ENCODE results near the gene XPNPEP3. TPM values are rescaled to one million over a fixed set of nuclear protein-coding genes. Genes with fewer than 3 reads are reported as not detected.
A peak's percentile ranks its signal among the peaks of the same experiment; 100 is the strongest.
"Not testable (repeated sequence)": the region's sequence is repeated elsewhere in the genome, so short reads cannot be mapped to it uniquely, and the experiment has no call there.

Gene XPNPEP3
- total RNA-seq, 1 experiment from 2014 or later, result 5.8 TPM

DNA sequence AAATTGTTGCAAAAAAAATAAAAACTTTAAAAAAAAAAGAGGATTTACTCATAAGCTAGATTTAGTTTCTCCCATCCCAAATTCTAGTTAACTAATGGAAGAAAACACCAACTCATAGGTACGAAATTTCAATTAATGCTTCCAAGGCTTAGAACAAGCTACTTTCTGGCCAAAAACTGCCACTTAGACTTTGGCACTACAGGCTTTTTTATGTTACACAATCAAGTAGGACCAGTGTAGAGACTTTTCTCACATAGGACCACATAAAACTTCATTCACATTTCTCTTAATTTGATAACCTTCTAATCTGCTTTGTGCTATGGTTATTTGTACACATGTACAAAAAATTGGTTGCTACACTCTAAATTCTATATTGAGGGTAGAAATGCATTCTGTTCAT lies 3.6 kb upstream of the XPNPEP3 start:
- Histone ChIP-seq H3K9me3 (no peaks in the 10 kb centered on the region), H3K27me3 (no peaks in the 10 kb centered on the region), H3K36me3 (peaks cover 78% of the 10 kb centered on the region), H3K4me3 (peak overlapping the region; percentile 99)
- no peak for DNase-seq

DNA sequence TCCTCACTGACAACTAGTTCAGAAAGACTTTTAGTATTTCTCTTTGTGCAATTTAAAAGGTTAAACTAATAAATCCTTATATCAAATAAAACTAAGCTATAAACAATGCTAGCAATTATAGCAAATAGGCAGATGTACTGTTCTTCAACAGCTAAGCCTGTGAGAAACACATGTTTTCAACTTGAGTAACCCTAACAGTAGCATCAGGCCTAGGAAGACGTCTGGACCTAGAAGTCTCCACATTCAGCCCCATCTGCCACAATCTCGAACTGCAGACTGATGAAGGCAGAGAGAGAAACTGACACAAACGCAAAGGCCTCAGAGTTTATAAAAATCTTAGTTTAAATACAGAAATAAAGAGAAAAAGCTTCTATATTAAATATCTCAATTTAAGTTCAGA lies 3.0 kb upstream of the XPNPEP3 start:
- Histone ChIP-seq H3K9me3 (no peaks in the 10 kb centered on the region), H3K27me3 (no peaks in the 10 kb centered on the region), H3K4me3 (peak overlapping the region; percentile 99), H3K36me3 (peaks cover 76% of the 10 kb centered on the region)
- no peak for DNase-seq

DNA sequence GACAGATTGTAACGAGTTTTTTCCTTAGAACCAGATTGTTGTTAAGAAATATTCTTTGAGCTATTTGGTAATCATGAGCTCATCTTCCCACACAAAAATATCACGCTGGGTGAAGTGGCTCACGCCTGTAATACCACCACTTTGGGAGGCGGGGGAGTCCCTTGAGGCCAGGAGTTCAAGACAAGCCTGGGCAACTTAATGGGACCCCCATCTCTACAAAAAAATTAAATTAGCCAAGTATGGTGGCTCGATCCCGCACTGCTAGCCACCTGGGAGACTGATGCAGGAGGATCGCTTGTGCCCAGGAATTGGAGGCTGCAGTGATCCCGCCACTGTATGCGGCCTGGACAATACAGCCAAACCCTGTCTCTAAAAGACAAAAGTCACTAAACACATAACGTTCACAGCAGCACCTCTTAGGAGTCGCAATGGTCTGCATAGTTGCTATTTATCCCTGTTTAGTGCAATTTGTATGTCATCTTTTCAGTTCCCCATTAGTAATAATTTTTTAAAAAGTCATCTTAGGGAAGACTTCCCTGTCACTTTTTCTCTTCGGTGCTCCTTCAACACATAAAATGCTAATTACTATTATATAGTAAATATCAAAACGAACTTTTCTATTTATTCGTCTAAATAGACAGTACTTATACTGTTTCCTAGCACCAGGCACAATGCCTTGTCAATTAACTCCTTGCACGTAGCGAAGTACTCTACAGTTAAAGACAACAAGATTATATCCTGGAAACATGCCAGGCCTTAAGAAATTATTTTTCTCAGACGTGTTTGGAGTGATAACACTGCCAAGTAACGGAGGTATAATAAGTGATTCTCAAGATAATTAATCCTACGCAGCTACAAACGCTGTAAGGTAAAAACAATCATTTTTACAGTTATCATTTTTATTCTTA lies 1.6 kb upstream of the XPNPEP3 start:
- H3K9me3 ChIP-seq, result no peaks in the 10 kb centered on the region
- peak; percentile 27 for DNase-seq
- H3K4me3 ChIP-seq, result peak overlapping the region; percentile 99
- no peaks in the 10 kb centered on the region for H3K27me3 ChIP-seq
- peaks cover 74% of the 10 kb centered on the region for H3K36me3 ChIP-seq

DNA sequence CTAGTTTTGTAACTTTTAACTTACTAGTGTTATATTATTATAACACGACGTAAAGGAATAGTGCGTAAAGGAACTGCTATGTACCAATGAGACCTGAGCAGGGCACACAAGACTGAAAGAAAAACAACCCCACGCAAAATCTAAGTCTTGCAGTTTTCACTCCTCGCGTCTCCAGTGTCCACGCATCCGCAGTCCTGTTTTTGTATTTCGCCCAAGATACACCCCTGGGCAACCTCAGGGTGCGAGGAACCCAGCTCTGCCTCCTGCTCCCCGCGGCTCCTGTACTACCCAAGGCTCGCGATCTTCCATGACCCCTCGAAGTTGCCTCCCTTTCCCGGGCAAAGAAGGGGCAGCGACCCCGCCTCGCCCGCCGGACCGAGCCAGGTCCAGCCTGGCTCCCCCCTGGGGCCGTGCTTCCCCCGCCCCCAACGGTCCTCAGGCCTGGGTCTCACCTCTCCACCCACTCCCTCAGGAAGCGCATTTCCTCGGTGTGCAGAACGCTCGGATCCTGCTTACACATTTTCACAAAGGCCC lies 902 bp upstream of the XPNPEP3 start:
- DNase-seq, result no peak
- Histone ChIP-seq H3K9me3 (no peaks in the 10 kb centered on the region), H3K27me3 (no peaks in the 10 kb centered on the region), H3K36me3 (peaks cover 74% of the 10 kb centered on the region), H3K4me3 (peak overlapping the region; percentile 99)

DNA sequence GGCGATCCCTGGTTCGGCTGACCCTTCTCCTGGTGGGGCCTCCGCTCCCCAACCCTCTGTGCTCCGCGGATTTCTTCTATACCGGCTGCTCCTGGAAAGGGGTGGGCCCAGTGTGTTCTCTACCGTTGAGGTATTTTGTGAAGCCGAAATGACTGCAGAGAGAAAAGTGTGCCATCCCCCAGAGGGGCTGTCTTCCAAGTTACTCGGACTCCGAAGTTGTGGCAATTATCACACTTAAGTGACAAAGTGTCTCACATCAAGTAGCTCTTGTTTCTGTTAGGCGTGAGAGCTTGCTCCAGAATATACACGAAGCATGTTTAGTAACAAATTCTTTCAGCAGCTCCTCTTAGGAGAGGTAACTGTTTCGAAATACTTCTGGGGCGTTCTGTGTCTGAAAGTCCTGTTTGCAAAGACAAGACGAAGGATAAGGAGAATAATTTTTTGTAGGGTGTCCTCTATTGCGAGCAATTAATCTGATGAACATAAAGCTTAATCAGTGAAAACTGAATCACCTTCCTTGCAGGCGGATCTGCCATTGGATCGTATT lies 434 bp downstream of the XPNPEP3 start:
- peaks cover 75% of the 10 kb centered on the region for H3K36me3 ChIP-seq
- no peaks in the 10 kb centered on the region for H3K9me3 ChIP-seq
- no peak for DNase-seq
- H3K27me3 ChIP-seq, result no peaks in the 10 kb centered on the region
- H3K4me3 ChIP-seq, result peak overlapping the region; percentile 99

DNA sequence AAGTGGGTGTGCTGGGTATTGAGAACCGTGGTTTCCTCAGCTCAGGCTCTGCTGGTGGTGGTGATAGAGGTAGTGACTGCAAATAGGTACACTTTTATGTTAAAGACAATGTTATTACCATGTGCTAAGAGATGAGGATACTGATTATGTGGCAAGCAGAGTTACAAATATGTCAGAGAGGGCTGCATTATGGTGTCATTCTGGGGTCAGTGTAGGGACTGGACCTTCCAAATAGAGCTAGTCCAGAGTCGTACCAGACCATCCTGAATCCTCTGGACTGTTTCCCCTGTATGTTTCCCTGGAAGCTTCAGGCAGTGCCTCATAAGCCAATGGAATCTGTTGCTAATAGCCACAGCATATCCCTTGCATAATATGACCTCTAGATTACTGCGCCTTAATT lies 5.1 kb downstream of the XPNPEP3 start, which contains the start of gene DNAJB7:
Gene DNAJB7, minus strand, starts transcription at position 101 of the 400 bp plus-strand sequence. CDS start 119 bp downstream, outside the sequence.
- H3K27me3 ChIP-seq, result no peaks in the 10 kb centered on the region
- no peak within 1 kb of the TSS for H3K4me3 ChIP-seq
- no peak for DNase-seq
- peaks cover 60% of the 10 kb centered on the region for H3K36me3 ChIP-seq
- H3K9me3 ChIP-seq, result no peaks in the 10 kb centered on the region

DNA sequence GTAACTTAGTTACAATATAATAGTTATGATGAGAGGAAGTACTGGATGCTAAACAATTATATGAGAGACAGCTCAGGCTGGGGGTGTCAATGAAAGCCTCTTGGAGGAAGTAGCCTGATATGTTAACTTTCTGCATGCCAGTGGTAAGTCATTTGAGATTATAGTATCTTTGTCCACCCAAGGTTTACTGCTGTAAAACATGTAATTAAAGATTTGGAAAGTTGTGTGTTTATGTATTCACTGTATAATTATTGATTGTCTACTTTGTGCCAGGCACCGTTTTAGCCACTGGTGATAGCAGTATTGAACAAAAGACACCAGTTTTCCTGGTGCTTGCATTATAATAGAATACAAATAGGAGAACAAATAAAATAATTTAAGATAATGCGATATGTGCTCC lies 5.6 kb downstream of the XPNPEP3 start:
- no peaks in the 10 kb centered on the region for H3K27me3 ChIP-seq
- no peaks in the 10 kb centered on the region for H3K9me3 ChIP-seq
- no peak for DNase-seq
- no peak overlapping the region for H3K4me3 ChIP-seq
- H3K36me3 ChIP-seq, result peaks cover 55% of the 10 kb centered on the region

DNA sequence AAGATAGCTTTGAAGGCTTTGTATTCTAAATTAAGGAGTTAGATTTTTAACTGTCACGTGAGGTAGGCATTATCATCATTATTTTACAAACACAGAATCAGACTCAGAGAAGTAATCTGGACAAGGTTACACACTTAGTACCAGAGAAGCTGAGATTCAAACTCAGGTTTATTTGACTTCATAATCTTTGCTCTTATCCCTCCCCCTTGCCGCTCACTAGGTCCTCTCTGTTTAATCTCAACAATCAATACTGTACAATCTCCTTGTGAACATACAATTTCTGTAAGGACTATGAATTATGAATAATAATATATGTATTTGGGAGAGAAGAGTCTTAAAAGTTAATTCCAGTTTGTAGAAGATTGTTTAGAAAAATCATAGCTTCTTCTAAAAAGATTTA lies 10.2 kb downstream of the XPNPEP3 start:
- Histone ChIP-seq H3K27me3 (no peaks in the 10 kb centered on the region), H3K36me3 (peaks cover 53% of the 10 kb centered on the region)

DNA sequence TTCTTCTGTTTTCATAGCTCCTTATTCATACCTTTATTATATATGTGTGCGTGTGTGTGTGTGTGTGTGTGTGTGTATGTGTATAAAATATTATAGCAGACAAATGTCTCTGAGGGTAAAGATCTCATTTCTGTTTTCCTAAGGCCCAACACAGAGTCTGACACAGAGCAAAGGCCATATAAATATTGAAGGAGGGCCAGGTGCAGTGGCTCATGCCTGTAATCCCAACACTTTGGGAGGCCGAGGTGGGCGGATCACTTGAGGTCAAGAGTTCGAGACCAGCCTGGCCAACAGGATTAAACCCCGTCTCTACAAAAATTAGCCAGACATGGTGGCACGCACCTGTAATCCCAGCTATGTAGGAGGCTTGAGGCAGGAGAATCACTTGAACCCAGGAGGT lies 11.4 kb downstream of the XPNPEP3 start:
- H3K27me3 ChIP-seq, H3K4me3 ChIP-seq, DNase-seq, H3K9me3 ChIP-seq: not testable (repeated sequence)
- peaks cover 46% of the 10 kb centered on the region for H3K36me3 ChIP-seq

More for the DNA sequence above, 10.2 kb downstream of the XPNPEP3 start:
- Histone ChIP-seq H3K4me3 (no peak overlapping the region), H3K9me3 (no peaks in the 10 kb centered on the region)
- DNase-seq, result no peak

DNA sequence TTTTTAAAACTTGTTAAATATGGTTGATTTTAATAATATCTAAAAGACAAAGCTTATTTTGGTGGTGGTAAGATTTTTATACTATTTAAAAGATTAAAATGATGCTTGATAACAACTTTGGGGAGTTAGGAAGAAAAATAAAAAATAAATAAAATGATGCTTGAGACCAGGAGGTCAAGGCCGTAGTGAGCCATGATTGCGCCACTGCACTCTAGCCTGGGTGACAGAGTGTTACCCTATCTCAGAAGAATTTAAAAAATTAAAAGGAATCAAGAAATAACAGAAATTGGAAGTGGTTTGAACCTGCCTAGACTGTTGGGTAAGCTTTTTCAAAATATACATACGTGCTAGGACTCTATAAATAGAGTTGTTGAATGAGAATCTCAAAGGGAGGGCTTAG lies 17.1 kb downstream of the XPNPEP3 start:
- no peak overlapping the region for H3K4me3 ChIP-seq
- H3K36me3 ChIP-seq, result peaks cover 52% of the 10 kb centered on the region
- DNase-seq, result no peak
- no peaks in the 10 kb centered on the region for H3K9me3 ChIP-seq
- no peaks in the 10 kb centered on the region for H3K27me3 ChIP-seq

DNA sequence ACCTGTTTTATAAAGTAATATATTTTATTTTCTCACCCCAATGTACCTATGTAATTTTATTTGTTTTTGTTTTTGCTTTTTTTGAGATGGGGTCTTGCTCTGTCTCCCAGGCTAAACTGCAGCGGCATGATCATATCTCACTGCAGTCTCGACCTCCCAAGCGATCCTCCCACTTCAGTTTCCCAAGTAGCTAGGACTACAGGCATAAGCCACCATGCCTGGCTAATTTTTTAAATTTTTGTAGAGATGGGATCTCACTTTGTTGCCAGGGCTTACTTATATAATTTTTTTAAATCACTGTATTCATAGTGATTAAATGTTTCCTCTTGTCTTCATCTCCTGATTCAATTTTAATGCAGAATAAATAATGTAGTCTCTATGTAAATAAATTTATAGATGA lies 18.2 kb downstream of the XPNPEP3 start:
- H3K9me3 ChIP-seq, result no peaks in the 10 kb centered on the region
- H3K36me3 ChIP-seq, result peaks cover 48% of the 10 kb centered on the region
- DNase-seq, result no peak
- H3K4me3 ChIP-seq, result no peak overlapping the region
- H3K27me3 ChIP-seq, result no peaks in the 10 kb centered on the region

DNA sequence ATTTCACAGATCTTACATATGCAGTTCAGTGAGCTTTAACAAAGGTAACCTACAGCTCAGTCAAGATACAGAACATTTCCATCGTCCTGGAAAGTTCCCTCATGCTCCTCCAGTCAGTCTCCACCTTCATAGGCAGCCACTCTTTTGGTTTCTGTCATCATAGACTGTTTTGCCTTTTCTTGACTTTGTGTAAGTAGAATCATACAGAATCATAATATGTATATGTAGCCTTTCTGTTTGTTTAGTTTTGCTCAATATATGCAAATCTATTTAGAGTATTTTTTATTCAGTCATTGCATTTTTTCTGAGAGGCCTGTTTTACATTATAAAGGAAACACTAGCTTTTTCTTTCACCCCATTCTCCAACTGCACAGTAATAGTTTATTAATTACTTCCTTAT lies 20.0 kb downstream of the XPNPEP3 start:
- Histone ChIP-seq H3K27me3 (no peaks in the 10 kb centered on the region), H3K9me3 (no peaks in the 10 kb centered on the region), H3K4me3 (no peak overlapping the region), H3K36me3 (peaks cover 41% of the 10 kb centered on the region)
- DNase-seq, result no peak

DNA sequence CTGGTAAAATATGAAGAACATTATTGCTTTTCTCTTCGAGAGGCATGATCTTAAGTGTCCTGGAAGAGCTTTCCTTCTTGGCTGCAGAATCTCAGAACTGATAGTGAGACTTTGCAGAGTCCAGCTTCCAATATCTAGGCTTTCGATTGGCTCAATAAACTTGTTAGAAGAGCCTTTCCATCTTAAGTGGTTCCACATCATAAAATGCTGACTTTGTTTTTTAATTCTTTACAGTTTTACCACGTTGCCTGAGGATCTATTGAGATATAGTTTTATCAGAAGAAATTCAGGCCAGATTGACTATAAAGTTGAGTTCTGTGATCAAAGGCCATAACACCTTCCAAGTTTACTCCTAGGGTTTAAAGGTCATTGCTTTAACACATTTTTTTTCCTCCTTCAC lies 20.5 kb downstream of the XPNPEP3 start:
- no peak for DNase-seq
- Histone ChIP-seq H3K9me3 (no peaks in the 10 kb centered on the region), H3K27me3 (no peaks in the 10 kb centered on the region), H3K36me3 (peaks cover 42% of the 10 kb centered on the region), H3K4me3 (no peak overlapping the region)

DNA sequence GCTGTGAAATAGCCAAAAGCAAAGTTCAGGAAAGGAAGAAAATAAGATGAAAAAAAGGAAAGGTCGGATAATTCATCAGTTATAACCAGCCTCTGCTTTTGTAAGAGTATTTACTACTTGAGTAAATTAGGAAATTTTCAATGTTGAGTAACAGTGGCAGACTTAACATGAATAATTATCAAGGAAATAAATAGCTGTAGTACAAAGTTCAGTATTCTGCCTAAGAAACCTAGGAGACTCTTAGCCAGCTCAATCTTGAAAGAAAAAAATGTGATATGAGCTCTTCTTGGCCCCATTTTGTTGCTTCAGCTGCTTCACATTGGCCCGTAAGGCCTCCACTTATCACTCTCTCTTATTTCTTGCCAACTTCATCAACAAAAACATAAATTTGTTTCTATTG lies 22.0 kb downstream of the XPNPEP3 start:
- Histone ChIP-seq H3K27me3 (no peaks in the 10 kb centered on the region), H3K9me3 (no peaks in the 10 kb centered on the region), H3K4me3 (no peak overlapping the region), H3K36me3 (peaks cover 53% of the 10 kb centered on the region)
- DNase-seq, result no peak

DNA sequence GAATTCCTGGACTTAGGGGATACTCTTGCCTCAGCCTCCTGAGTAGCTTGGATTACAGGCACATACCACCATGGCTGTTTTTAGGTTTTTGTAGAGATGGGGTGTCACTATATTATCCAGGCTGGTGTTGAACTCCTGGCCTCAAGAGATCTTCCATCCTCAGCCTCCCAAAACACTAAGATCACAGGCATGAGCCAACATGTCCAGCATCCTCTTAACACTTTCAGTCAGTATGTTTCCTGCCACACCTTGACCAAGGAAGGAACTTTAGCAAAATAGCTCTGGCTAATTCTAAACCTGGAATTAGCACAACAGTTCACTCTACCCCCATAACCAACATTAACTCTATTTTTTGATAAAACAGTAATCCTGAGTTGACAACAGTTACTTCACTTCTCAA lies 32.2 kb downstream of the XPNPEP3 start:
- no peak for DNase-seq
- H3K36me3 ChIP-seq, result peaks cover 55% of the 10 kb centered on the region
- no peaks in the 10 kb centered on the region for H3K27me3 ChIP-seq
- H3K4me3 ChIP-seq, result no peak overlapping the region
- no peaks in the 10 kb centered on the region for H3K9me3 ChIP-seq

DNA sequence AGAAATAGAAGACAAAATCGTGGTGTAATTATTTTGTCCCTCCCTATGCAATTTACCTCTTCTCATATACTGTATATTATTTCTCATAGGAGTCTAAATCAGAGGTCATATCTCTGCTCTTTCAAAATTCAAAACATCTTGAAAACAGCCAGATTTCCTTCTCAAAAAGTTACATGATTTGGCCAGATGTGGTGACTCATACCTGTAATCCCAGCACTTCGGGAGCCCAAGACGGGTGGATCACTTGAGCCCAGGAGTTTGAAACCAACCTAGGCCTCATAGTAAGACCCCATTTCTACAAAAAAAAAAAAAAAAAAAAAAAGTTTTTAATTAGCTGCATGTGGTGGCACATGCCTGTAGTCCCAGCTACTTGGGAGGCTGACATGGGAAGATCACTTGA lies 33.9 kb downstream of the XPNPEP3 start:
- Histone ChIP-seq H3K36me3 (peaks cover 58% of the 10 kb centered on the region), H3K27me3 (no peaks in the 10 kb centered on the region), H3K9me3 (no peaks in the 10 kb centered on the region), H3K4me3 (no peak overlapping the region)
- DNase-seq, result peak; percentile 2

DNA sequence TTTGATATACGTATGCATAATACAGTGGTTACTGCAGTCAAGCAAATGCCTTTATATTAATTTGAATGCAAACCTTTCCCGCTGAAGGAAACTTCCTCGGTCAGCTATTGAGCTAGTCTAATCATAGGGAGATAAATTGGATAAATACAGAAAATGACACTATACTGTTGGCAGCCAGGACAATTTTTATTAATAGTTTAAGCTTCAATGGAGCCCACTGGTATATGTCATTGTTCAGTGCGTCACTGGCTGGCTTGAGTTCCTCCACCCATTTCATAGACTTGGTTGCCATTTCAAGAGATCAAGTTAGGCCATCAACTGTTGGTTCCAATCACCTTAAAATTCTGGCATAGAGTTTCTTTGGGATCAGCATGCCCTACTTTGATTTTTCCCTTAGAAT lies 37.5 kb downstream of the XPNPEP3 start:
- no peak for DNase-seq
- Histone ChIP-seq H3K9me3 (no peaks in the 10 kb centered on the region), H3K36me3 (peaks cover 32% of the 10 kb centered on the region), H3K4me3 (no peak overlapping the region), H3K27me3 (no peaks in the 10 kb centered on the region)

All from MG63 (cell line).